Smooth muscle cell of trachea (primary cell): ENCODE data around the gene TMEM42. TPM values are rescaled to one million over a fixed set of nuclear protein-coding genes. Genes with fewer than 3 reads are reported as not detected.

Experiments used
- total RNA-seq: library from RNA; depleted of rRNA; stranded (reverse); fragments of >200 nt; gene quantifications from 2 replicates; pipeline ENCODE4 v1.2.1, GENCODE V29; 2014

Gene TMEM42
- 19.7 and 22.8 TPM in 2 replicates for total RNA-seq

DNA sequence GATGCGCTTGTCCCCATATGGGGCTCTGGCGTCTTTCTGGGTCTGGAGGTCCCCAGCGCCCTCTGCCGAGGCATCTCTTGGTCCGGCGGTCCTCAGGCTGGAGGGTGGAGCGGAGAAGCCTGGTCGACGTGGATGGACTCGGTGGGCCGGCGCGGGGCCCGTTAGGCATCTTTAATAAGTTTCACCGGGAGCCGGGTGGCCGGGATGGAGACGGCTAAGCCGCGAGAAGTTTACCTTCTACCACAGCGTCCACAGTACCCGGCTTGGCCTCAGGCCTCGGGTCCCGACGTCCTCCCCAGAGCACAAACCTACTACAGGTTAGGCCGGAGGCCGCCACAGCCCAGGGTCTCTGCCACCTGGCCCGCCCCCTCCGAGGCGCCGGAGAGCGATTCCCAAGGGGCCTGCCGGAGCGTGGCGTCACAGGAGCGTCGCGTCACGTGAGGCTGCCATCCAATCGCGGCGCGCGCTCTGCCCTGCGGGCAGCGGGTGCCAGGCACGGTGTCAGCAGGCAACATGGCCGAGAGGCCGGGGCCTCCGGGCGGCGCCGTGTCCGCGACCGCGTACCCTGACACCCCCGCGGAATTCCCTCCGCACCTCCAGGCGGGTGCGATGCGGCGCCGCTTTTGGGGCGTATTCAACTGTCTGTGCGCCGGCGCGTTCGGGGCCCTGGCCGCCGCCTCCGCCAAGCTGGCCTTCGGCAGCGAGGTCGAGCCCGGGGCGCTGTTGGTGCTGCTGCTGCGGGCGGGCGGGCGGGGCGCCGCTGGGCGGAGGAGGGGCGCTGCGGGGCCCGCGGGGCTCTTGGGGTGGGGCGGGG lies at the start of gene TMEM42:
TMEM42 (plus strand) TSS at position 501 of the 814 bp plus-strand sequence; CDS start at position 514, 13 bp downstream.

DNA sequence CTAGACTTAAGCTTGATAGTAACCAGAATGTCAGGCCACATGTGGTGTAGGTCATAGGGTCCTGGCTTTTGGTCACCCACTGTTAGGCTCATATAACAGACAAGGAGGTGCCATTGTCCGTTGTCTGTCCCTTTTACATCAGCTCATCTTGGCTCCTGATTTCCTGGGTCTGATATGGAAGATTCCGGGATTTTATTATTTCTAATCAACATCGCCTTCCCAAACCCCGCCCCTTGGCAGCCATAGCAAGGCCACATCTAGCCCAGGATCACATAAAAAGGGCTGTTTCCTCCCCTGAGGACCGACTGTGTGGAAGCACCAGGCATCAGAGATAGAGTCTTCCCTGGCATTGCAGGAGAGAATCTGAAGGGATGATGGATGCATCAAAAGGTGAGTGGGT lies 12.6 kb downstream of the TMEM42 start, which contains the start of gene TGM4:
TGM4 (plus strand) TSS at position 301 of the 400 bp plus-strand sequence; CDS start at position 372, 71 bp downstream.

Other genes starting within 250 kb of the TMEM42 start
- 19.1 and 23.0 TPM in 2 replicates for gene ZNF197, start 236.9 kb upstream of the TMEM42 start, total RNA-seq
- 8.8 and 14.1 TPM in 2 replicates for gene ZNF35, start 213.2 kb upstream of the TMEM42 start, total RNA-seq
- 3.6 and 6.0 TPM in 2 replicates for gene ZNF502, start 149.3 kb upstream of the TMEM42 start, total RNA-seq
- gene ZNF501, start 132.3 kb upstream of the TMEM42 start, total RNA-seq, result 6.3 and 7.6 TPM in 2 replicates
- 17.7 and 26.5 TPM in 2 replicates for gene KIAA1143, start 100.3 kb upstream of the TMEM42 start, total RNA-seq
- gene KIF15, start 100.1 kb upstream of the TMEM42 start, total RNA-seq, result 1.3 and 19.1 TPM in 2 replicates
- gene TGM4, start 12.7 kb downstream of the TMEM42 start, total RNA-seq, result not detected in 2 replicates
- 56.3 and 93.9 TPM in 2 replicates for gene ZDHHC3, start 114.3 kb downstream of the TMEM42 start, total RNA-seq
- 31.9 and 56.6 TPM in 2 replicates for gene EXOSC7, start 114.3 kb downstream of the TMEM42 start, total RNA-seq
- 12.1 and 32.3 TPM in 2 replicates for gene CLEC3B, start 164.4 kb downstream of the TMEM42 start, total RNA-seq